PC-9 (cell line): ENCODE results near the gene KCNT2.

Experiments used
- CTCF ChIP-seq: fragments of 200-600 bp; sonication (generic); conservative IDR thresholded peaks from 2 replicates; pipeline ENCODE4 v1.6.1; 2017; ENCODE audit warnings: mixed run types, antibody characterized with exemption, mild to moderate bottlenecking, moderate library complexity
- EZH2 ChIP-seq: fragments of 200-600 bp; sonication (generic); IDR thresholded peaks from 2 replicates; pipeline ENCODE4 v1.8.0; 2017; ENCODE audit warnings: antibody characterized with exemption, low read depth

- no peak for TF ChIP-seq CTCF
- no peak for TF ChIP-seq EZH2
Measured at GRCh38 chr1:196651637-196652215, 43.5 kb upstream of the KCNT2 start, which contains the start of gene CFH.
